Thyroid gland (tissue), 4 donors: Measurements from ENCODE around the gene BACH2.

Experiments
- CTCF ChIP-seq, 6 experiments: fragments of 200-600 bp in 3 of 6; fragments of 450-650 bp in 3 of 6; sonication (generic) in 3 of 6; IDR thresholded peaks; one replicate each; pipeline ENCODE4 v1.5.1; 2016 to 2019; ENCODE audit warnings: antibody characterized with exemption in 6 of 6, mild to moderate bottlenecking in 2 of 6, inconsistent platforms in 1 of 6, moderate library complexity in 1 of 6
- POLR2A ChIP-seq, 2 donors: fragments of 450-650 bp; IDR thresholded peaks; one replicate each; pipeline ENCODE4 v1.6.1; 2017; ENCODE audit warnings: antibody characterized with exemption in 2 of 2, mild to moderate bottlenecking in 2 of 2, moderate library complexity in 1 of 2

DNA sequence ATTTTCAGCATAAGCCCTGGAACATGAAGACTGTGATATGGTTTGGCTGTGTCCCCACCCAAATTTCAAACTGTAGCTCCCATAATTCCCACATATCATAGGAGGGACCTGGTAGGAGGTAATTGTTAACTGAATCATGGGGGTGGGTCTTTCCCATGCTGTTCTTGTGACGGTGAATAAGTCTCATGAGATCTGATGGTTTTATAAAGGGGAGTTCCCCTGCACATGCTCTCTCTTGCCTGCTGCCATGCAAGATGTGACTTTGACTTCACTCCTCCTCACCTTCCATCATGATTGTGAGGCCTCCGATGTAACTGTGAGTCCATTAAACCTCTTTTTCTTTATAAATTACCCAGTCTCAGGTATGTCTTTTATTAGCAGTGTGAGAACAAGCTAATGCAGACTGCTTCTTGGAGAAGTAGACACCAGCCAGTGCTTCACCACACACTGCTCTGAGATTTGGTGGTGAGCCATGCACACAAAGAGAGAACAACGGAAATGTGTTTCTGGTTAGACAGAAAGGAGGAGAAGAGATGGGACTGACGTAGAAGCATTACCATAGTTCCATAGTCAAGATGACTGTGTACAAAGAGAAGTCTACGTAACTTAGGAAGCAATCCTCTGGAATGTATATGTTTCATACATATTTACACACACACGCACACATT lies 97.8 kb downstream of the BACH2 start:
- no peak for TF ChIP-seq CTCF (IDR thresholded peaks at IDR 0.05)
- no peak for TF ChIP-seq POLR2A (IDR thresholded peaks at IDR 0.05)
